HuH-7.5 (cell line): ENCODE results near the gene PLD1.
A peak's percentile ranks its signal among the peaks of the same experiment; 100 is the strongest.
"Not testable (repeated sequence)": the region's sequence is repeated elsewhere in the genome, so short reads cannot be mapped to it uniquely, and the experiment has no call there.

Source experiments
- DNase-seq: peaks from one replicate; pipeline ENCODE4 v3.0.0; 2011; ENCODE audit warnings: low spot score

PLD1 gene

GRCh38 chr3:171809861-171810628 is at the start of gene PLD1:
PLD1 (minus strand) TSS chr3:171810483; CDS start chr3:171738051, 72,432 bp downstream.
- peak; percentile 83 for DNase-seq

- not testable (repeated sequence) for DNase-seq
These were observed 48.5 kb upstream of the PLD1 start for GRCh38 chr3:171858770-171859169.

DNA sequence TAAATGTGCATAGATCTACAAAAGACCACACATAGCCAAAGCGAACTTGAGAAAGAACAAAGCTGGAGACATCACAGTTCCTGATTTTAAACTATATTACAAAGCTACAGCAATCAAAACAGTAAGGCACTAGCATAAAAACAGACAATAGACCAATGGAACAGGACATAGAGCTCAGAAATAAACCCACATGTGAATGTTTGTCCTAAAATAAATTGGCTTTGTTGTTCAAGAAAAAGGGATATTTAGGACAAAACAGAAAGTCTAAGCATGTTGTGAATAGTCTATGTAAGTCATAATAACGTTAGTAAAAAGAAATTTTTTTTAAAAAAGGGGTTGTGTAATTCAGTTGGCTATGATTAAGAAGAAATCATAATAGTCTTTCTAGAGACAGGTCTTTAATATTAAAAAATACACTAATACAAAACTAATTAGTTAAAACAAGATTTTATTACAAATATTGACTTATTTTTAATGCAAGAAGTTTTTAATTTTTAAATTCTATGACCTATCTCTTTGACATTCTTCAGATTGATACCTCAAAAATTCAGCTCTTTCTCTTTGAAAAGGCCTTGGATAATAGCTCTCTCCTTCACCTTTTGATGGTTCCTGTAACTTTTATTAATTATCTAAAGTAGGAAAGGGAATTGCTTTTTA is 44.5 kb upstream of the PLD1 start:
- no peak for DNase-seq

DNA sequence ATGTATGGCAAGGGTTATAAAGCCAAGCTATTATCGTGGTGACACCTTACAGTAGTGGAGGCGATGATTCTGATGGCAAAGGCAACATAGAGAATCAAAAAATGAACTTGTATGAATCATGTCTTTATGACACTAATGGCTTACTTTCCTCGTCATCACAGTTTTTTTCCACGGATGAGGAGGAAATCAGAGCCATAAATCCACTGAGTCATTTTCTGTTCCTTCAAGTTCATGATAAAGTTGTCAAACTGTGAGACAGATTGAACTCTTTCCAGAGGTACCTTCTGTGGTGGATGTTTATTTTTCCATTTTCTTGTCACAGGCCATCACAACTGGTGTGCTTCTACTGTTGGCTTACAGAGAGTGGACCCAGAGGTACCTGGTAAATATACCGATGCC is 41.4 kb upstream of the PLD1 start:
- no peak for DNase-seq

DNA sequence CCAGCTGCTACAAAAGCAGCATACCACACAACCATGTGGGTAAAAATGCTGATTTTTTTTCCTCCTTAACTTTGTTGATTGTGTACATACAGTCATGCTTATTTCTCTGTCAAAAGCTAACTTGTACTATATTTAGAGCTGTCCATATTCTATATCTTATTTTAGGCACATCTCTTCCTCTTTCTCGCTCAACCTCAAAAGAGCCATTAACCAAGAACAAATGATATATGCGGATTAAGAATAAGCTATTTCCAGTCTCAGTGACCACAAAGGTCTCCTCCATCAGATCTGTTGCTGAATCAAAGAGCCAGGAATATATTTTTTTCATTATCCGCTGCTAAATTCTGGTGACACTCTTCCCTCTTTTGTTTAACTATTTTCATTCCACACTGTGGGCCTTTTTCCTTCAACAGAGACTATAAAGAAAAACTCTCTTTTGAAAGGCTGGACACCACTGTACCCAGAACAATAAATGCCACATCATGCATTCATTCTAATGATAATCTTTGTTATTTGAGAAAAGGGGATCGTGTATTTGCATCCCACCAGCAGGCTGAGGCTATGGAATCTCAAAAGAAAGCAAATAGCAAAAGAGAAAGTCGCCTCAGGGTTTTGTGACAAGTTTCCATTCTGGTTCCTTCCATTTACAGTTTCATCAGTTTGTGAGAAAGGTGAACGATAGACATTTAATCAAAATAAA is 40.8 kb upstream of the PLD1 start:
- DNase-seq, result no peak

DNA sequence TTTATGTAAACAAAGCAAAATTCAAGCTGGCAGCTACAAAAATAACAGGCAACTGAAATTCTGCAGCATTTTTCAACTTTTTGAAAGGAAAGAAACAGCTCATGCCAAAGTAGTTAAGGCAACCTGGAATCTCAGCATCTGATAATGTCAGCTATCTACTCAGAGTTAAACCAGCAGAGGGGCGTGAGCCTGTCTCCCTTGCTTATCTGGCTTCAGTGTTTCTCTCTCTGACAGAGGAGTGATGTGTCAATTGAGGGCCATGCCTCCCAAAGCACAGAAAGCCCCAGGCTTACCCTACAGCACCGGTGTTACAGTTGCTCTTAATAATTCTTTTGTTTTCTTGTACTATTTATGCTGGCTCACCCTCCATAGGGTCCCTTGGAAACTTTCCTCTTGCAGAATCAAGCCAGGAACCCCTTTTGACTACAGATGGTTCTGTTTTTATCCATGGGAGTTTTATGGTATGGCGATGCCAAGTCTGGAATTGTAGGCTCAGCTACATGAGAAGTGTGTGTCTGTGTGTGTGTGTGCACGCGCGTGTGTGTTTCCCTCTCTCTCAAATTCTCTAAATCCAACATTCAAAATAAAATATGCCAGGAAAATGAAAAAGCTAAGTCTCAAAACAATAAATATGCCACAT is 40.2 kb upstream of the PLD1 start:
- no peak for DNase-seq

- DNase-seq, result no peak
These were observed 39.5 kb upstream of the PLD1 start for GRCh38 chr3:171849617-171850319.

DNA sequence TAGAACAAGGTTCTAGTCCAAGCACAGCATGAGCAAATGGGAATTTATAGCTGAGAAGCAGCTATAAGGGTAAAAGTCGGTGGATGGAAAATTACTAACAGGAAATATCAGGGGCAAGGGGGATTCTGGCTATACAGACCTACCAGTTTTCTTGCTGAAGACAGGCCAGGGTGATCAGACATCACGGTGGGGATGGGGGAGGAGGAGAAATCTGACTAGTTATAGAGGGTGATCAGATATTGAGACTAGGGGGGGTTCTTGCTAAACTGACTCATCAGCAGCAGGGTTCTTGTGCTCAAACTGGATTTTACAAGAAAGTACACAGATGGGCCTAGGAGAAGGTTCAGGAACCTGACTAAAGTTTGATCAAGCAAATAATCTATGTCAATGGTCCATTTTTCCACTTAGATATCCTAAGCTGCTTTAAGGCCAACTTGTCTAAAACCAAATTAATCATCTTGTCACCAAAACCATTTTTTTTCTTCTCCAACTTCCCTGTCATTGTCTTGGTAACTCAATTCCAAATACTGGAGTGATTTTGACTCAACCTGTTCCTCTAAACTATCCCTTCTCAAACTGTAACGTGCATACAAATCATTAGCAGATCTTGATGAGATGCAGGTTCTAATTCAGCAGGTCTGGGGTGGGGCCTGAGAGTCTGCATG is 37.4 kb upstream of the PLD1 start:
- no peak for DNase-seq

- DNase-seq, result no peak
These were observed 36.9 kb upstream of the PLD1 start for GRCh38 chr3:171847133-171847532.

DNA sequence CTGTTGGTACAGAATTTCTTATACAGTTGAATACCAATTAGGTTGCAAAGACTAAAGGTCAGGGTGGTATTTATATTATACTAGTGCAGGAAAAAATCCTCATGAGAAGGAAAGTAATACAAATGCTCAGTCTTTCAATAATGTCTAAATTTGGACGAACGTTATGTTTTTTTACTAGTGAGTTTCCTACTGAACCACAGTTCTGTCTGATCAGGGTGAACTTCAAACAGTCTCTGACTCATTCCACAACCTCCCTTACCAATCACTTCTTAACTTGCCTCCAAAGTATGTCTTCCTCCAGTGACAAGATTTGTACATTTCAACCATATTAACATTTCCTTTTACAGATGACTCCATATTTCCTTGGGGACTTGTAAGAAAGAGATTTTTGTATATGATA is 36.3 kb upstream of the PLD1 start:
- no peak for DNase-seq

DNA sequence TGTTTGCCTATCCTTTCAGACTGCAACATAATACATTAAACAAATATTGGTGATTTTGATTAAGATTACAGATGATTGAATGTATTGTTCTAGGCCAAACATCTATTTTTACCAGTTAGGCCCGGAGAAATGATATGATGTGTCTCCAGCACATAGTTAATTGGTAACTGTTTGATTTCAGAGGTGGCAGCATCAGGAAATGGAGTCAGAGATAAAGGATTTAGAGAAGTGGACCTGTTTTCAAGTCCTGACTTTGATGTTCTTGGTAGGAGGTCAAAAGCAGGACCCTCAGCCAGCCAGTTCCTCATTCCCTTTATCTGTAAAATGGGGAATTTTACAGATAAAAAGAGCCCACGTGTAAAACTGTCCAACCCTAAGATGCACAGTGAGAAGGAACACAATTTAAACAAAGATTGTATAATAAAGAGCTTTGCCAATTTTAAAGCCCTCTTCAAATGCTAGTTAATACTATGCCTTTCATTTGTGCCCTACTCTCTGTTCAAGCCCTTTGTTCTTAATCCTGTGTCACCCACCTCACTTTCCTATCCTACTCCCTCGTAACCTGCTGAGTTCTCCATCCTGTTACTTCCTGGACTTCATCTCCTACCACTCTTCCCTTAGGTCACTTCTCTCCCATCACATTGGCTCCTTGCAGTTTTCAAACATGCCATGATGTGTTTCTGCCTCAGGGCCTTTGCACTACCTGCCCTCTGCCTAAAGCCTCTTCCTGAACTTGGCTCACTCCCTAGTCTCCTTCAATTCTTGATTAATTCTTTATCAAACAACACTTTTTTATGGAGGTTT is 35.4 kb upstream of the PLD1 start:
- DNase-seq, result no peak

DNA sequence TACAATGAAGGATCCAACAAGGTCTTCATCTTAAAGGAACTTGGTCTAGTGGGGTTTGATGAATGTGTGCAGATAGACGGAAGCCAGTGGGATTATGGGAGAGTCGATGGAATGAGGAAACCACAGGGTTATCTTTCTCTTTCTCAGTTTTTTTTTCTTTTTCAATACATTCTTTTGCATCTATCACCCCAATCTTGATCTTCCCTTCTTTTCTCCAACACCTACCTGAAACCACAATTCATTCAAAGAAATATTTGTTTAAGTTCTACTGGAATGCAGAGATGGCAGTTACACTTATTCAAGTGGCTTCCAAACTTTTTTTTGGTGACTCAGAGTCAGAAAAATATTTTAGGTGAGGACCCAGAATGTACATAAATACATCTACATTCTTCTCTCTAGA is 34.6 kb upstream of the PLD1 start:
- no peak for DNase-seq

DNA sequence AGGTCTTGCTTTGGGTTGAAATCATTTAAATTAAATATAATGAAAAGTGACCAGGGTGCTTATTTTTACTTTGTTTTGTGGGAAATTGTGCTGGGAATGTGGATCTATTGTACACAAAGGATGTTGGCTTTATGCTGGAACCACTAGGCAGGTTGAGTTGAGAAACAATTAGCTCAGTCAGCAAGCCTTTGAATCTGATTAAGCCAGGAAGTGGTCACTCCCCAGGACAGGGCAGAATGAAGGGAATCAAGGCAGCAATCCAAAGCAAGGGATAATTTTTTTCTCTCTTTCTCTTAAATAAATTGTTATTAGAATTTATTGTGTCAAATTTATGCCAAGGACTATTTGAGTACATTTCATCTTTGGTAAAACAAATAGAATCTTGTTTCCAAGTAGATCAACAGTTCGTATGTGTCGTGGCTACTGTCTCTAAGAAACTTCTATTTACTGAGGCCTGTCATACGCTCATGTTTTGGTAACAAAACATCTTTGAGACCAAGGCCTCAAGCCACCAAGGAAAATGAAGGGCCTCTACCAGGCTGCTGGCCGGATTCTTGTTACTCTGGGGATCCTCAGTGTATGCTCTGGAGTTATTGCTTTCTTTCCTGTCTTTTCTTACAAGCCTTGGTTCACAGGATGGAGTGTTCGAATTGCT is 32.7 kb upstream of the PLD1 start, which contains the start of gene TMEM212:
Gene TMEM212, plus strand, starts transcription at position 486 of the 655 bp plus-strand sequence. Its CDS starts 35 bp downstream, at position 521.
- no peak for DNase-seq

- DNase-seq, result no peak
These were observed 31.3 kb upstream of the PLD1 start for GRCh38 chr3:171841620-171842000.

DNA sequence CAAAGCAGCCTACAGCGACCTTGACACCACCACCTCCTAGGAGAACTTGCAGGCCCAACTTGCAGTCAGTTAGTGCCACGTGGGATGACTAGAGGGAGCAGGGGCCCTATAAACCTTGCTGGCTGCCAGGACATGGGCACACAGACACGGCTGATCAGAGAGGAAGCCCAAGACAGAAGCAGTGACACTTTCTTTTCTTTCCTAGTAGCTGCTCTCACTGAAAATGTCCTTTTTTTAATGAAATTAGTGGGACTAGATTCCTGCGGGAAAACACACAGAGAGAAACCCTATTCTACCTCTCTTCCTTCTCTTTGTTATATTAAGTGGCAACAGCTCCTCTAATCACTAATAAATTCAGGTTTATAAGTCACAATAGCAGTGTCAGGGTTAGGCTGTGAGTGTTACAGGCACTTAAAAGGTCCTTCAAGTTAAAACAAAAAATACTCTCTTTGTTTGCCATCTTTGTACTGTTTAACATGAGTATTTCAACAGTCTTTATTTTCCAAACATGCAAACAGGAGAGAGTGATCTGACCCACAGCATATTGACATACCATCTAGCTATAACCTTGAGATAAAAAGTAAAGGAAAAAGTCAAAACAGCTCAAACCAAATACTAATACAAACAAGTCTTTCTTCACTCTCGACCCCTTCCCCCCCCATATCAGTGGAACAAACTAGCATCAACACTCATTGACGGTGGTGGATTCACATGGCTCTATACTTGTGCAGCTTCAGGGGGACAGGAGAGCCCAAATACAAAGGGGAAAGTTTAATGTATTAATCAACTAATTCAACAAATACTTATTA is 30.7 kb upstream of the PLD1 start:
- DNase-seq, result no peak

DNA sequence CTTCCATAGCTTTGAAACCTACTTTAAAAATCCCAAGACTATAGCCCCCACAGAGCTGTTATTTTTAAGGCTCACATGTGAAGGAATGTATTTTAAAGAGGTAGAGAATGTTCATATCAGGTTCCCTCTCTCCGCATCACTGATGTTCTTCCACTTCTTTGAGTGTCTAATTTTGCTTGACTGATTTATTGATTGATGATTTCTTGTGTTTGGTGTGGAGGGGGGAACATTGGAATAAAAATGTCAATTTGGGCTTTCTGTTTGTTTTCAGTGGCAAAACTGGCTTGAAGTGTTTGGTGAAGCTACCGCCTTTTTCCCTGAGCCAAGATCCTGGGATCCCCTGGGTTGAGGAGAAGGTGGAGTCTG is 30.1 kb upstream of the PLD1 start:
- no peak for DNase-seq

GRCh38 chr3:171839270-171839669 is 29.0 kb upstream of the PLD1 start:
- DNase-seq, result no peak

GRCh38 chr3:171838218-171838720 is 28.0 kb upstream of the PLD1 start:
- DNase-seq, result no peak

DNA sequence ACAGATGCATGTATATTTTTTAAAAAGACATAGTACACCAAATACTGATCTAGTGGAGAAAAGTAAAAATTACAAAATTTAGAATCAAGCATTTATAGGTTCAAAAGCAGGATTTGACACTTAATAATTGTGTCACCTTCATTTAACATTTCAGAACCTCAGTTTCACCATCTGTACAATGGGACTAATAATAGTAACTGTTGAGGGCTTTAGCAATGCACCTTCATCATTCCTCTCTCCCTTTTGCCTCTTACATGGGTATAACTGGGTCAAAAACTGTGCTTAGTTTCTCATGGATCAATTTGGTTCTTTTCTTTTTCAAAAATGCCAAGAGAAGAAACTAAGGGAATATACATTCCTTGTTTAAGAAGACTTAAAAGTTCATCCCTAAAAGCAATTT is 27.4 kb upstream of the PLD1 start:
- DNase-seq, result no peak
